H1 (cell line): ENCODE measurements around the gene STX19. TPM values are rescaled to one million over a fixed set of nuclear protein-coding genes. Genes with fewer than 3 reads are reported as not detected.

Experiments
- ASH2L ChIP-seq: fragments of 200-600, 300-600 bp; sonication (generic); IDR thresholded peaks from one replicate; pipeline ENCODE4 v1.7.1; 2017; ENCODE audit warnings: low read length
- CHD7 ChIP-seq: fragments of 300-600 bp; sonication (generic); IDR thresholded peaks from 2 replicates; pipeline ENCODE4 v1.7.1; 2012; ENCODE audit warnings: low read length, moderate library complexity, mild to moderate bottlenecking, inconsistent platforms; ENCODE audit not compliant: insufficient replicate concordance
- EGR1 ChIP-seq: IDR thresholded peaks from 2 replicates; pipeline ENCODE4 v1.6.1; 2011; ENCODE audit warnings: low read depth, low read length, borderline replicate concordance
- EP300 ChIP-seq, 2 experiments: IDR thresholded peaks; 1 replicate in 1 of 2; 2 replicates in 1 of 2; pipeline ENCODE4 v1.6.1; 2011 to 2012; ENCODE audit warnings: low read depth in 2 of 2, low read length in 2 of 2, mild to moderate bottlenecking in 2 of 2, borderline replicate concordance in 1 of 2, inconsistent platforms in 1 of 2, moderate library complexity in 1 of 2
- GTF2F1 ChIP-seq: IDR thresholded peaks from 2 replicates; pipeline ENCODE4 v1.6.1; 2012; ENCODE audit warnings: low read depth, low read length, improper control_type of control experiment, borderline replicate concordance
- JUND ChIP-seq: IDR thresholded peaks from 2 replicates; pipeline ENCODE4 v1.6.1; 2011; ENCODE audit warnings: mild to moderate bottlenecking, improper control_type of control experiment, low read length
- MAFK ChIP-seq: IDR thresholded peaks from 2 replicates; pipeline ENCODE4 v1.6.1; 2012; ENCODE audit warnings: low read depth, mild to moderate bottlenecking, improper control_type of control experiment, low read length
- POLR2AphosphoS5 ChIP-seq: IDR thresholded peaks from 2 replicates; pipeline ENCODE4 v1.6.1; 2011; ENCODE audit warnings: low read depth, low read length
- RFX5 ChIP-seq: IDR thresholded peaks from 2 replicates; pipeline ENCODE4 v1.6.1; 2011; ENCODE audit warnings: low read depth, low read length, improper control_type of control experiment, borderline replicate concordance
- SIX5 ChIP-seq: IDR thresholded peaks from 2 replicates; pipeline ENCODE4 v1.6.1; 2011; ENCODE audit warnings: mild to moderate bottlenecking, low read depth, low read length
- polyA plus RNA-seq, 7 experiments: library from polyadenylated mRNA; depleted of rRNA in 3 of 7; stranded (reverse) in 5 of 7; unstranded in 2 of 7; fragments of >200 nt in 5 of 7; fragments of 200-250 nt in 2 of 7; gene quantifications; 1 replicate in 5 of 7; 2 replicates in 1 of 7; 4 replicates in 1 of 7; pipeline versions ENCODE4 v1.2.1 to v1.2.3, GENCODE V29; 2011 to 2013; ENCODE audit warnings: missing spikeins in 2 of 7, mixed read lengths in 2 of 7
- total RNA-seq: library from RNA; stranded (reverse); fragmentation: NEBNext Ultra II Directional; extraction: Animal tissue kit (Norgen Biotek cat#: 25700); gene quantifications from 2 replicates; pipeline ENCODE4 v1.2.1, GENCODE V29; 2021
- TF ChIP-seq, protein P1 (sequence below): IDR thresholded peaks from 2 replicates; pipeline ENCODE4 v1.6.1; 2011; ENCODE audit warnings: low read length, improper control_type of control experiment

STX19 gene
- total and polyA plus RNA-seq, 2 of the 8 experiments (the other 6 are each of a cell fraction or from before 2014, with no cell fraction given): not detected

DNA sequence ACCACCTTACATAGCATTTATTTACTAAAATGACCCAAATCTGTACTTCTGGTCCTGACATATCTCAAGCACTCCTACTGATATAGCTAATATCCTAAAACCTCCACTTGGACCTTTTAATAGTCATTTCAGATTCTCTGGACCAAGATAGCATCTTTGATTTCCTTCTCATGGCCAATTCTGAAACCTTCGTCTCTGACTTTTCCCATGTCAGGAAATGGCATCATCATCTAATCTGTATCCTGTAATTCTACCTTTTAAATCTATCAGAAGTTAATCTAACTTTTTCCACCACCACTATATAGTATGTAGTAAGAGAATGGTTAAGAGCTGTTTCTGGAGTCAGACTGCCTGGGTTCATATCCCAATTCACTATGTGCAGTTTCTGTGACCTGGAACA, 16.2 kb downstream of the STX19 start (continued):
- TF ChIP-seq CHD7: no peak
- TF ChIP-seq SIX5: no peak
- TF ChIP-seq RFX5: no peak
- TF ChIP-seq MAFK: no peak
- TF ChIP-seq JUND: no peak
- TF ChIP-seq POLR2AphosphoS5: no peak
- TF ChIP-seq GTF2F1: no peak
- TF ChIP-seq, protein P1, sequence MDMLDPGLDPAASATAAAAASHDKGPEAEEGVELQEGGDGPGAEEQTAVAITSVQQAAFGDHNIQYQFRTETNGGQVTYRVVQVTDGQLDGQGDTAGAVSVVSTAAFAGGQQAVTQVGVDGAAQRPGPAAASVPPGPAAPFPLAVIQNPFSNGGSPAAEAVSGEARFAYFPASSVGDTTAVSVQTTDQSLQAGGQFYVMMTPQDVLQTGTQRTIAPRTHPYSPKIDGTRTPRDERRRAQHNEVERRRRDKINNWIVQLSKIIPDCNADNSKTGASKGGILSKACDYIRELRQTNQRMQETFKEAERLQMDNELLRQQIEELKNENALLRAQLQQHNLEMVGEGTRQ: no peak
- TF ChIP-seq EGR1: no peak
- TF ChIP-seq EP300 (IDR thresholded peaks at IDR 0.05; ENCODE audit: borderline replicate concordance in 1 of 2, low read depth in 2 of 2, low read length in 2 of 2): no peak
- TF ChIP-seq ASH2L: no peak
